Mesothelial cell of epicardium (in vitro differentiated cells): ENCODE results near the gene DDIT4. TPM values are rescaled to one million over a fixed set of nuclear protein-coding genes. Genes with fewer than 3 reads are reported as not detected.

Source experiments
- DNase-seq, 2 experiments: peaks; one replicate each; pipeline ENCODE4 v3.0.0; 2021; ENCODE audit warnings: low spot score in 2 of 2; ENCODE audit not compliant: unreplicated experiment in 2 of 2
- H3K27ac Mint-ChIP-seq: 2 replicates; pipeline ENCODE4 v1.8.0; 2021; ENCODE audit warnings: mixed read lengths
- H3K27me3 Mint-ChIP-seq: 2 replicates; pipeline ENCODE4 v1.8.0; 2021; ENCODE audit warnings: low read depth, mixed read lengths
- H3K36me3 Mint-ChIP-seq: 2 replicates; pipeline ENCODE4 v1.8.0; 2021; ENCODE audit warnings: mixed read lengths
- H3K4me1 Mint-ChIP-seq: 2 replicates; pipeline ENCODE4 v1.8.0; 2021; ENCODE audit warnings: mixed read lengths
- H3K4me3 Mint-ChIP-seq: 2 replicates; pipeline ENCODE4 v1.8.0; 2021; ENCODE audit warnings: mild to moderate bottlenecking, moderate library complexity, mixed read lengths
- H3K9me3 Mint-ChIP-seq: 2 replicates; pipeline ENCODE4 v1.8.0; 2021; ENCODE audit warnings: mixed read lengths
- CTCF ChIP-seq: fragments of 200-600 bp; sonication (generic); IDR thresholded peaks from one replicate; pipeline ENCODE4 v1.5.0; 2021; ENCODE audit warnings: antibody characterized with exemption; ENCODE audit not compliant: unreplicated experiment
- total RNA-seq: library from RNA; stranded (reverse); gene quantifications from 3 replicates; pipeline ENCODE4 v1.2.1, GENCODE V29; 2021

DDIT4 gene
- total RNA-seq, 1 donor from 2014 or later, result 61.9 TPM

- TF ChIP-seq CTCF, result no peak
- no peaks in the 10 kb centered on the region for H3K36me3 Mint-ChIP-seq
- H3K4me3 Mint-ChIP-seq, result no peak overlapping the region
- peaks cover 43% of the 10 kb centered on the region for H3K4me1 Mint-ChIP-seq
- H3K27ac Mint-ChIP-seq, result peak overlapping the region; percentile 82
- H3K27me3 Mint-ChIP-seq, result no peaks in the 10 kb centered on the region
- H3K9me3 Mint-ChIP-seq, result no peaks in the 10 kb centered on the region
- no peak for DNase-seq
Observed at GRCh38 chr10:72318418-72319262, 44.9 kb downstream of the DDIT4 start.

- Mint-ChIP-seq H3K4me3 (peak overlapping the region; percentile 23), H3K36me3 (no peaks in the 10 kb centered on the region), H3K27ac (peak overlapping the region; percentile 97), H3K4me1 (peaks cover 47% of the 10 kb centered on the region), H3K27me3 (no peaks in the 10 kb centered on the region), H3K9me3 (no peaks in the 10 kb centered on the region)
- peak; percentile 71 to 83 for DNase-seq
- TF ChIP-seq CTCF, result no peak
Observed at GRCh38 chr10:72319416-72320254, 45.9 kb downstream of the DDIT4 start.

GRCh38 chr10:72320676-72321247 lies 47.0 kb downstream of the DDIT4 start:
- Mint-ChIP-seq H3K36me3 (no peaks in the 10 kb centered on the region), H3K4me1 (peaks cover 46% of the 10 kb centered on the region), H3K4me3 (peak overlapping the region; percentile 57), H3K9me3 (no peaks in the 10 kb centered on the region), H3K27me3 (no peaks in the 10 kb centered on the region), H3K27ac (peak overlapping the region; percentile 97)
- DNase-seq, result no peak
- TF ChIP-seq CTCF, result no peak

- no peaks in the 10 kb centered on the region for H3K9me3 Mint-ChIP-seq
- peaks cover 42% of the 10 kb centered on the region for H3K4me1 Mint-ChIP-seq
- H3K36me3 Mint-ChIP-seq, result no peaks in the 10 kb centered on the region
- H3K27me3 Mint-ChIP-seq, result no peaks in the 10 kb centered on the region
- no peak for DNase-seq
- peak overlapping the region; percentile 97 for H3K27ac Mint-ChIP-seq
- TF ChIP-seq CTCF, result no peak
- H3K4me3 Mint-ChIP-seq, result no peak overlapping the region
Observed at GRCh38 chr10:72321248-72322029, 47.7 kb downstream of the DDIT4 start.

- Mint-ChIP-seq H3K4me1 (peaks cover 47% of the 10 kb centered on the region), H3K36me3 (no peaks in the 10 kb centered on the region), H3K4me3 (no peak overlapping the region), H3K9me3 (no peaks in the 10 kb centered on the region), H3K27ac (peak overlapping the region; percentile 50), H3K27me3 (no peaks in the 10 kb centered on the region)
- TF ChIP-seq CTCF, result no peak
- no peak for DNase-seq
Observed at GRCh38 chr10:72322030-72322279, 48.2 kb downstream of the DDIT4 start.
